Neural cell (in vitro differentiated cells): ENCODE measurements around the gene PKN2. TPM values are rescaled to one million over a fixed set of nuclear protein-coding genes. Genes with fewer than 3 reads are reported as not detected.

Experiments
- H2AFZ ChIP-seq: fragments of 200-600, 300-800 bp; sonication (generic), shearing (Covaris generic); 2 replicates; pipeline ENCODE4 v1.6.0; 2014; ENCODE audit warnings: low read depth, mild to moderate bottlenecking, antibody characterized with exemption, low read length, moderate library complexity
- H3F3A ChIP-seq: fragments of 200-600 bp; shearing (Covaris generic); 2 replicates; pipeline ENCODE4 v1.6.1; 2016; ENCODE audit warnings: mild to moderate bottlenecking, moderate library complexity, mixed read lengths, antibody characterized with exemption, low read length; ENCODE audit not compliant: insufficient read depth, poor library complexity, severe bottlenecking
- H3K27ac ChIP-seq: fragments of 200-600, 300-800 bp; sonication (generic), shearing (Covaris generic); 2 replicates; pipeline ENCODE4 v1.5.1; 2014; ENCODE audit warnings: mild to moderate bottlenecking, low read length, moderate library complexity
- H3K27me3 ChIP-seq: fragments of 300-800, 200-600 bp; sonication (generic), shearing (Covaris generic); 2 replicates; pipeline ENCODE4 v1.6.0; 2014; ENCODE audit warnings: mild to moderate bottlenecking, low read depth, low read length, moderate library complexity; ENCODE audit not compliant: insufficient read depth
- H3K36me3 ChIP-seq: fragments of 300-800, 200-600 bp; sonication (generic), shearing (Covaris generic); 2 replicates; pipeline ENCODE4 v1.5.1; 2014; ENCODE audit warnings: mild to moderate bottlenecking, antibody characterized with exemption, low read length, moderate library complexity; ENCODE audit not compliant: insufficient read depth
- H3K4me2 ChIP-seq: fragments of 300-800, 200-600 bp; sonication (generic), shearing (Covaris generic); 2 replicates; pipeline ENCODE4 v1.6.0; 2014; ENCODE audit warnings: mild to moderate bottlenecking, low read length
- H3K4me3 ChIP-seq: fragments of 300-800, 200-600 bp; sonication (generic), shearing (Covaris generic); 2 replicates; pipeline ENCODE4 v1.5.1; 2014; ENCODE audit warnings: mild to moderate bottlenecking, low read length, moderate library complexity
- H3K79me2 ChIP-seq: fragments of 200-600 bp; shearing (Covaris generic); replicated peaks from 2 replicates; pipeline ENCODE4 v1.6.0; 2014; ENCODE audit warnings: mild to moderate bottlenecking, low read length, moderate library complexity; ENCODE audit not compliant: insufficient read depth
- H3K9ac ChIP-seq: fragments of 300-800, 200-600 bp; sonication (generic), shearing (Covaris generic); 2 replicates; pipeline ENCODE4 v1.6.1; 2016; ENCODE audit warnings: mild to moderate bottlenecking, low read length, mixed read lengths
- H3K9me2 ChIP-seq: fragments of 200-600 bp; shearing (Covaris generic); 2 replicates; pipeline ENCODE4 v1.6.1; 2016; ENCODE audit warnings: mild to moderate bottlenecking, low read length, mixed read lengths; ENCODE audit not compliant: insufficient read depth
- H3K9me3 ChIP-seq: fragments of 200-600, 300-800 bp; sonication (generic), shearing (Covaris generic); 2 replicates; pipeline ENCODE4 v1.6.1; 2016; ENCODE audit warnings: mild to moderate bottlenecking, mixed run types, low read length, moderate library complexity, mixed read lengths
- H4K20me1 ChIP-seq: fragments of 200-600 bp; shearing (Covaris generic); 2 replicates; pipeline ENCODE4 v1.6.1; 2016; ENCODE audit warnings: mild to moderate bottlenecking, mixed run types; ENCODE audit not compliant: insufficient read depth
- CTCF ChIP-seq: fragments of 450-650 bp; IDR thresholded peaks from 2 replicates; pipeline ENCODE4 v1.5.1; 2014; ENCODE audit warnings: antibody characterized with exemption, mild to moderate bottlenecking, moderate library complexity; ENCODE audit not compliant: poor library complexity, severe bottlenecking
- EP300 ChIP-seq: fragments of 450-650 bp; conservative IDR thresholded peaks from 2 replicates; pipeline ENCODE4 v1.6.1; 2014; ENCODE audit warnings: antibody characterized with exemption, mild to moderate bottlenecking, moderate library complexity; ENCODE audit not compliant: poor library complexity, severe bottlenecking
- EZH2 ChIP-seq: fragments of 200-600, 300-800 bp; shearing (Covaris generic), sonication (generic); IDR thresholded peaks from 2 replicates; pipeline ENCODE4 v1.6.1; 2014; ENCODE audit warnings: antibody characterized with exemption, low read length, borderline replicate concordance, mild to moderate bottlenecking; ENCODE audit not compliant: insufficient read depth, poor library complexity, severe bottlenecking
- MXI1 ChIP-seq: fragments of 450-650 bp; conservative IDR thresholded peaks from 2 replicates; pipeline ENCODE4 v1.6.1; 2014; ENCODE audit warnings: antibody characterized with exemption, mild to moderate bottlenecking; ENCODE audit not compliant: poor library complexity, severe bottlenecking
- POLR2AphosphoS5 ChIP-seq: IDR thresholded peaks from 2 replicates; pipeline ENCODE4 v1.6.1; 2012
- RAD21 ChIP-seq: fragments of 450-650 bp; conservative IDR thresholded peaks from 2 replicates; pipeline ENCODE4 v1.6.1; 2014; ENCODE audit warnings: antibody characterized with exemption, mild to moderate bottlenecking, moderate library complexity
- SMC3 ChIP-seq: fragments of 450-650 bp; conservative IDR thresholded peaks from 2 replicates; pipeline ENCODE4 v1.6.1; 2014; ENCODE audit warnings: antibody characterized with exemption, mild to moderate bottlenecking, moderate library complexity; ENCODE audit not compliant: poor library complexity
- TAF1 ChIP-seq: IDR thresholded peaks from 2 replicates; pipeline ENCODE4 v1.6.1; 2012; ENCODE audit warnings: low read depth
- polyA plus RNA-seq: library from polyadenylated mRNA; depleted of rRNA; stranded (reverse); fragments of >200 nt; gene quantifications from 2 replicates; pipeline ENCODE4 v1.2.3, GENCODE V29; 2014
- TF ChIP-seq, protein P1 (sequence below): IDR thresholded peaks from 2 replicates; pipeline ENCODE4 v1.6.1; 2012; ENCODE audit warnings: borderline replicate concordance

PKN2 gene
- polyA plus RNA-seq, 1 donor from 2014 or later = 38.4 TPM

DNA sequence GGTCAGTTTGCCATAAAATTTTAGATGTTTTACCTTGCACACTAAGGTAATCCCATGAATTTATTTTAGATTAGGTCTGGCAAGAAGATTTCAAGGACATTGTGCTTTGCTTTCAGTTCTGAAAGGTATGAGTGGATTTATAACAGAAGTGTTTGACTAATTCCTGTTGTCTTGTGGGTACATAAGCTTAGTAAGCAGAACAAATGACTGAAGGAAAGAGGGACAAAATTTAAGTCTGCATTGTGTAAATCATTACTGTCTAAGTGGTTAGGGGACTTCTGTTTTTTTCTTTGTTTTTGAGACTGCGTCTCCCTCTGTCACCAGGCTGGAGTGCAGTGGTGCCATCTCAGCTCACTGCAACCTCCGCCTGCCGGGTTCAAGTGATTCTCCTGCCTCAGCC lies 60.1 kb downstream of the PKN2 start:
- Histone ChIP-seq H3K79me2 (peaks cover 15% of the 10 kb centered on the region), H3K4me3 (no peak overlapping the region), H4K20me1 (no peaks in the 10 kb centered on the region), H3K36me3 (peaks cover 6% of the 10 kb centered on the region), H3K27ac (no peak overlapping the region), H2AFZ (no peak overlapping the region), H3K9ac (no peak overlapping the region), H3K9me2 (no peaks in the 10 kb centered on the region), H3K4me2 (no peak overlapping the region), H3K9me3 (no peaks in the 10 kb centered on the region), H3K27me3 (no peaks in the 10 kb centered on the region), H3F3A (no peaks in the 10 kb centered on the region)
- TF ChIP-seq POLR2AphosphoS5 (no peak), MXI1 (no peak), RAD21 (no peak), CTCF (no peak), SMC3 (no peak), EP300 (no peak)

DNA sequence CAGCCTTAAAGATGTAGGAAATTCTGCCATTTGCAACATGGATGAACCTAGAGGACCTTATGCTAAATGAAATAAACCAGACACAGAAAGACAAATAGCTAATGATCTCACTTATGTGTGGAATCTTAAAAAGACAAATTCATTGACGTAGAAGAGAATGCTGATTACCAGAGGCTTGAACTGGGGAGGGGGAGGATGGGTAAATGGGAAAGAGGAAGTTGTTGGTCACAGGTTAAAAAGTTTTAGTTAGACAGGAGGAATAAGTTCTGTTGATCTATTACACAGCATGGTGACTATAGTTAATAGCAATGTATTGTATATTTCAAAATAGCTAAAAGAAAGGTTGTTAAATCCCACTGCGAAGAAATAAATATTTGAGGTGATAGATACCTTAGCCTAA lies 62.8 kb downstream of the PKN2 start:
- H3K27me3 ChIP-seq = no peaks in the 10 kb centered on the region
- peaks cover 4% of the 10 kb centered on the region for H3K79me2 ChIP-seq
- peaks cover 10% of the 10 kb centered on the region for H3K36me3 ChIP-seq
- no peaks in the 10 kb centered on the region for H4K20me1 ChIP-seq
- H3K9ac ChIP-seq = no peak overlapping the region
- H3K9me3 ChIP-seq = no peaks in the 10 kb centered on the region
- H3K4me3 ChIP-seq = no peak overlapping the region
- H3K9me2 ChIP-seq = no peaks in the 10 kb centered on the region
- H3K4me2 ChIP-seq = no peak overlapping the region
- no peak overlapping the region for H2AFZ ChIP-seq
- H3K27ac ChIP-seq = no peak overlapping the region
- TF ChIP-seq EZH2 (no peak), RAD21 (no peak), MXI1 (no peak), SMC3 (no peak), POLR2AphosphoS5 (no peak), TAF1 (no peak), CTCF (no peak), EP300 (no peak)
- TF ChIP-seq, protein P1, sequence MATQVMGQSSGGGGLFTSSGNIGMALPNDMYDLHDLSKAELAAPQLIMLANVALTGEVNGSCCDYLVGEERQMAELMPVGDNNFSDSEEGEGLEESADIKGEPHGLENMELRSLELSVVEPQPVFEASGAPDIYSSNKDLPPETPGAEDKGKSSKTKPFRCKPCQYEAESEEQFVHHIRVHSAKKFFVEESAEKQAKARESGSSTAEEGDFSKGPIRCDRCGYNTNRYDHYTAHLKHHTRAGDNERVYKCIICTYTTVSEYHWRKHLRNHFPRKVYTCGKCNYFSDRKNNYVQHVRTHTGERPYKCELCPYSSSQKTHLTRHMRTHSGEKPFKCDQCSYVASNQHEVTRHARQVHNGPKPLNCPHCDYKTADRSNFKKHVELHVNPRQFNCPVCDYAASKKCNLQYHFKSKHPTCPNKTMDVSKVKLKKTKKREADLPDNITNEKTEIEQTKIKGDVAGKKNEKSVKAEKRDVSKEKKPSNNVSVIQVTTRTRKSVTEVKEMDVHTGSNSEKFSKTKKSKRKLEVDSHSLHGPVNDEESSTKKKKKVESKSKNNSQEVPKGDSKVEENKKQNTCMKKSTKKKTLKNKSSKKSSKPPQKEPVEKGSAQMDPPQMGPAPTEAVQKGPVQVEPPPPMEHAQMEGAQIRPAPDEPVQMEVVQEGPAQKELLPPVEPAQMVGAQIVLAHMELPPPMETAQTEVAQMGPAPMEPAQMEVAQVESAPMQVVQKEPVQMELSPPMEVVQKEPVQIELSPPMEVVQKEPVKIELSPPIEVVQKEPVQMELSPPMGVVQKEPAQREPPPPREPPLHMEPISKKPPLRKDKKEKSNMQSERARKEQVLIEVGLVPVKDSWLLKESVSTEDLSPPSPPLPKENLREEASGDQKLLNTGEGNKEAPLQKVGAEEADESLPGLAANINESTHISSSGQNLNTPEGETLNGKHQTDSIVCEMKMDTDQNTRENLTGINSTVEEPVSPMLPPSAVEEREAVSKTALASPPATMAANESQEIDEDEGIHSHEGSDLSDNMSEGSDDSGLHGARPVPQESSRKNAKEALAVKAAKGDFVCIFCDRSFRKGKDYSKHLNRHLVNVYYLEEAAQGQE = no peak
- H3F3A ChIP-seq = no peaks in the 10 kb centered on the region
